K562 (cell line): ENCODE results near the gene TXNRD1. TPM values are rescaled to one million over a fixed set of nuclear protein-coding genes. Genes with fewer than 3 reads are reported as not detected.
A peak's percentile ranks its signal among the peaks of the same experiment; 100 is the strongest.

ENCODE experiments used
- HOXB6 ChIP-seq: fragments of 250-450 bp; sonication (Bioruptor Pico); IDR thresholded peaks from 2 replicates; pipeline ENCODE4 v1.5.1; 2022; ENCODE audit warnings: mild to moderate bottlenecking, borderline replicate concordance
- LEF1 ChIP-seq: fragments of 450-650 bp; IDR thresholded peaks from 2 replicates; pipeline ENCODE4 v1.6.1; 2016; ENCODE audit warnings: mild to moderate bottlenecking
- NR4A1 ChIP-seq, 2 experiments: fragments of 250-450 bp in 1 of 2; fragments of 450-650 bp in 1 of 2; sonication (Bioruptor Pico) in 1 of 2; IDR thresholded peaks; 2 replicates each; pipeline versions ENCODE4 v1.4.0 to v1.6.1; 2016 to 2020; ENCODE audit warnings: mild to moderate bottlenecking in 2 of 2, missing compliant biosample characterization in 1 of 2, missing genetic modification characterization in 1 of 2, moderate library complexity in 1 of 2
- POLR2G ChIP-seq: fragments of 200-400 bp; formaldehyde crosslinking; IDR thresholded peaks from 2 replicates; pipeline ENCODE4 v1.6.1; 2017; ENCODE audit warnings: low read depth, mild to moderate bottlenecking, antibody characterized with exemption, low read length, moderate library complexity
- POLR3A ChIP-seq: IDR thresholded peaks from 2 replicates; pipeline ENCODE4 v1.6.1; 2011; ENCODE audit warnings: borderline replicate concordance, mild to moderate bottlenecking, moderate library complexity; ENCODE audit not compliant: insufficient read length, insufficient read depth; ENCODE audit errors: extremely low read depth
- ZNF263 ChIP-seq: sonication (generic); formaldehyde crosslinking; IDR thresholded peaks from 2 replicates; pipeline ENCODE4 v1.8.0; 2022; ENCODE audit warnings: mild to moderate bottlenecking, missing genetic modification reagents, borderline replicate concordance
- ZSCAN32 ChIP-seq: fragments of 450-650 bp; formaldehyde crosslinking; IDR thresholded peaks from 2 replicates; pipeline ENCODE4 v1.4.0; 2020; ENCODE audit warnings: mild to moderate bottlenecking, moderate library complexity
- polyA plus RNA-seq, 8 experiments: library from polyadenylated mRNA; depleted of rRNA in 4 of 8; stranded (reverse) in 5 of 8; unstranded in 3 of 8; fragments of >200 nt; fragmentation: Nextera tagmentation in 2 of 8; fragmentation: Illumina TruSeq in 1 of 8; extraction: Ambion mirVana in 2 of 8; extraction: Trizol in 1 of 8; gene quantifications; 2 replicates each; pipeline versions ENCODE4 v1.2.1 to v1.2.3, GENCODE V29; 2011 to 2014; ENCODE audit warnings: inconsistent platforms in 1 of 8, missing spikeins in 1 of 8
- total RNA-seq, 7 experiments: library from RNA; depleted of rRNA in 6 of 7; stranded (reverse); fragments of >200 nt in 6 of 7; fragmentation: Illumina TruSeq in 2 of 7; extraction: Trizol in 2 of 7; gene quantifications; 2 replicates each; pipeline versions ENCODE4 v1.2.1 to v1.2.3, GENCODE V29; 2011 to 2021; ENCODE audit warnings: low replicate concordance in 1 of 7
- TF ChIP-seq, protein P1 (sequence below): sonication (generic); formaldehyde crosslinking; IDR thresholded peaks from 2 replicates; pipeline ENCODE4 v1.8.0; 2023; ENCODE audit warnings: missing genetic modification reagents, mild to moderate bottlenecking, borderline replicate concordance
- TF ChIP-seq, protein P2 (sequence below): conservative IDR thresholded peaks from 2 replicates; pipeline ENCODE4 v1.6.1; 2011; ENCODE audit warnings: low read depth, mild to moderate bottlenecking, low read length; ENCODE audit not compliant: control insufficient read depth
- TF ChIP-seq, protein P3 (sequence below): fragments of 250-450 bp; sonication (Bioruptor Pico); IDR thresholded peaks from 2 replicates; pipeline ENCODE4 v1.5.0; 2021; ENCODE audit warnings: mild to moderate bottlenecking, borderline replicate concordance
- TF ChIP-seq, protein P4 (sequence below): fragments of 250-450 bp; sonication (Bioruptor Pico); IDR thresholded peaks from 2 replicates; pipeline ENCODE4 v1.5.0; 2021
- TF ChIP-seq, protein P5 (sequence below): fragments of 250-450 bp; sonication (Bioruptor Pico); IDR thresholded peaks from 2 replicates; pipeline ENCODE4 v1.9.0; 2021; ENCODE audit warnings: mild to moderate bottlenecking, inconsistent platforms

Gene TXNRD1
- total and polyA plus RNA-seq, 9 of the 15 experiments (the other 6 are each of a cell fraction or from before 2014, with no cell fraction given) = 107 to 189 (median 146) TPM

DNA sequence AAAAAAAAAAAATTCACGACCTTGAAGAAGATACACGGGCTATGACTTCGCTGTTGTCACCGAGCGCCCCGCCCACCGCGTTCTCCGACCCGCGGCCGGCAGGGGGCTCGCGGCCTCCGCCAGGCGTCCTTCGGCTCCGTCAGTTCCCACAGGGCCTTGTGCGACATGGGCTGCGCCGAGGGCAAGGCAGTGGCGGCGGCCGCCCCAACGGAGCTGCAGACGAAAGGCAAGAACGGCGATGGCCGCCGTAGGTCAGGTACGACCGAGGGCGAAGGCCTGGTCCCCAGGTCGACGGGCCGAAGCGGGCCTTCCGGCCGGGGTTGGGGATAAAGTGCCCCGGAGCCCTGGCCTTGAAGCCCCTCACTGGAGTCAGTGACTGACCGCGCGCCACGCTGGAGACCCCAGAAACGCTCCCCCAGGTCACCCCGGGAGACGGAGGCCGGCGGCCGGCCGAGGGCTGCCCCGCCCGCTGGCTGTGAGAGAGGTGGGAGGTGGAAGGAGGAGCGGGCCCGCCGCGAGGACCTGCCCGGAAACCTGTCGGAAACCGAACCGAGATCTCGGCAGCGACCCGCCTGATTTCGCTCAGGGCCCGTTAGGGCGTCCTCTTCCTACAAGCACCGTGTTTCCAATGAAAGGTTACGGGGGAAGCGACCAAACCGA lies at the start of gene TXNRD1 (continued):
- TF ChIP-seq, protein P1, sequence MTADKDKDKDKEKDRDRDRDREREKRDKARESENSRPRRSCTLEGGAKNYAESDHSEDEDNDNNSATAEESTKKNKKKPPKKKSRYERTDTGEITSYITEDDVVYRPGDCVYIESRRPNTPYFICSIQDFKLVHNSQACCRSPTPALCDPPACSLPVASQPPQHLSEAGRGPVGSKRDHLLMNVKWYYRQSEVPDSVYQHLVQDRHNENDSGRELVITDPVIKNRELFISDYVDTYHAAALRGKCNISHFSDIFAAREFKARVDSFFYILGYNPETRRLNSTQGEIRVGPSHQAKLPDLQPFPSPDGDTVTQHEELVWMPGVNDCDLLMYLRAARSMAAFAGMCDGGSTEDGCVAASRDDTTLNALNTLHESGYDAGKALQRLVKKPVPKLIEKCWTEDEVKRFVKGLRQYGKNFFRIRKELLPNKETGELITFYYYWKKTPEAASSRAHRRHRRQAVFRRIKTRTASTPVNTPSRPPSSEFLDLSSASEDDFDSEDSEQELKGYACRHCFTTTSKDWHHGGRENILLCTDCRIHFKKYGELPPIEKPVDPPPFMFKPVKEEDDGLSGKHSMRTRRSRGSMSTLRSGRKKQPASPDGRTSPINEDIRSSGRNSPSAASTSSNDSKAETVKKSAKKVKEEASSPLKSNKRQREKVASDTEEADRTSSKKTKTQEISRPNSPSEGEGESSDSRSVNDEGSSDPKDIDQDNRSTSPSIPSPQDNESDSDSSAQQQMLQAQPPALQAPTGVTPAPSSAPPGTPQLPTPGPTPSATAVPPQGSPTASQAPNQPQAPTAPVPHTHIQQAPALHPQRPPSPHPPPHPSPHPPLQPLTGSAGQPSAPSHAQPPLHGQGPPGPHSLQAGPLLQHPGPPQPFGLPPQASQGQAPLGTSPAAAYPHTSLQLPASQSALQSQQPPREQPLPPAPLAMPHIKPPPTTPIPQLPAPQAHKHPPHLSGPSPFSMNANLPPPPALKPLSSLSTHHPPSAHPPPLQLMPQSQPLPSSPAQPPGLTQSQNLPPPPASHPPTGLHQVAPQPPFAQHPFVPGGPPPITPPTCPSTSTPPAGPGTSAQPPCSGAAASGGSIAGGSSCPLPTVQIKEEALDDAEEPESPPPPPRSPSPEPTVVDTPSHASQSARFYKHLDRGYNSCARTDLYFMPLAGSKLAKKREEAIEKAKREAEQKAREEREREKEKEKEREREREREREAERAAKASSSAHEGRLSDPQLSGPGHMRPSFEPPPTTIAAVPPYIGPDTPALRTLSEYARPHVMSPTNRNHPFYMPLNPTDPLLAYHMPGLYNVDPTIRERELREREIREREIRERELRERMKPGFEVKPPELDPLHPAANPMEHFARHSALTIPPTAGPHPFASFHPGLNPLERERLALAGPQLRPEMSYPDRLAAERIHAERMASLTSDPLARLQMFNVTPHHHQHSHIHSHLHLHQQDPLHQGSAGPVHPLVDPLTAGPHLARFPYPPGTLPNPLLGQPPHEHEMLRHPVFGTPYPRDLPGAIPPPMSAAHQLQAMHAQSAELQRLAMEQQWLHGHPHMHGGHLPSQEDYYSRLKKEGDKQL (CRISPR knock-in tag) = no peak
- TF ChIP-seq, protein P2, sequence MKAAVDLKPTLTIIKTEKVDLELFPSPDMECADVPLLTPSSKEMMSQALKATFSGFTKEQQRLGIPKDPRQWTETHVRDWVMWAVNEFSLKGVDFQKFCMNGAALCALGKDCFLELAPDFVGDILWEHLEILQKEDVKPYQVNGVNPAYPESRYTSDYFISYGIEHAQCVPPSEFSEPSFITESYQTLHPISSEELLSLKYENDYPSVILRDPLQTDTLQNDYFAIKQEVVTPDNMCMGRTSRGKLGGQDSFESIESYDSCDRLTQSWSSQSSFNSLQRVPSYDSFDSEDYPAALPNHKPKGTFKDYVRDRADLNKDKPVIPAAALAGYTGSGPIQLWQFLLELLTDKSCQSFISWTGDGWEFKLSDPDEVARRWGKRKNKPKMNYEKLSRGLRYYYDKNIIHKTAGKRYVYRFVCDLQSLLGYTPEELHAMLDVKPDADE = no peak
- no peak for TF ChIP-seq POLR3A
- TF ChIP-seq, protein P3, sequence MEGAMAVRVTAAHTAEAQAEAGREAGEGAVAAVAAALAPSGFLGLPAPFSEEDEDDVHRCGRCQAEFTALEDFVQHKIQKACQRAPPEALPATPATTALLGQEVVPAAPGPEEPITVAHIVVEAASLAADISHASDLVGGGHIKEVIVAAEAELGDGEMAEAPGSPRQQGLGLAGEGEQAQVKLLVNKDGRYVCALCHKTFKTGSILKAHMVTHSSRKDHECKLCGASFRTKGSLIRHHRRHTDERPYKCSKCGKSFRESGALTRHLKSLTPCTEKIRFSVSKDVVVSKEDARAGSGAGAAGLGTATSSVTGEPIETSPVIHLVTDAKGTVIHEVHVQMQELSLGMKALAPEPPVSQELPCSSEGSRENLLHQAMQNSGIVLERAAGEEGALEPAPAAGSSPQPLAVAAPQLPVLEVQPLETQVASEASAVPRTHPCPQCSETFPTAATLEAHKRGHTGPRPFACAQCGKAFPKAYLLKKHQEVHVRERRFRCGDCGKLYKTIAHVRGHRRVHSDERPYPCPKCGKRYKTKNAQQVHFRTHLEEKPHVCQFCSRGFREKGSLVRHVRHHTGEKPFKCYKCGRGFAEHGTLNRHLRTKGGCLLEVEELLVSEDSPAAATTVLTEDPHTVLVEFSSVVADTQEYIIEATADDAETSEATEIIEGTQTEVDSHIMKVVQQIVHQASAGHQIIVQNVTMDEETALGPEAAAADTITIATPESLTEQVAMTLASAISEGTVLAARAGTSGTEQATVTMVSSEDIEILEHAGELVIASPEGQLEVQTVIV = no peak
- no peak for TF ChIP-seq ZNF263 (CRISPR knock-in tag)
- TF ChIP-seq, protein P4, sequence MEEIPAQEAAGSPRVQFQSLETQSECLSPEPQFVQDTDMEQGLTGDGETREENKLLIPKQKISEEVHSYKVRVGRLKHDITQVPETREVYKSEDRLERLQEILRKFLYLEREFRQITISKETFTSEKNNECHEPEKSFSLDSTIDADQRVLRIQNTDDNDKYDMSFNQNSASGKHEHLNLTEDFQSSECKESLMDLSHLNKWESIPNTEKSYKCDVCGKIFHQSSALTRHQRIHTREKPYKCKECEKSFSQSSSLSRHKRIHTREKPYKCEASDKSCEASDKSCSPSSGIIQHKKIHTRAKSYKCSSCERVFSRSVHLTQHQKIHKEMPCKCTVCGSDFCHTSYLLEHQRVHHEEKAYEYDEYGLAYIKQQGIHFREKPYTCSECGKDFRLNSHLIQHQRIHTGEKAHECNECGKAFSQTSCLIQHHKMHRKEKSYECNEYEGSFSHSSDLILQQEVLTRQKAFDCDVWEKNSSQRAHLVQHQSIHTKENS = no peak
- TF ChIP-seq NR4A1 (CRISPR knock-in tag; IDR thresholded peaks at IDR 0.05) = no peak
- TF ChIP-seq NR4A1 (tag; IDR thresholded peaks at IDR 0.05) = no peak
- no peak for TF ChIP-seq HOXB6 (CRISPR knock-in tag)
- peak; percentile 92 for TF ChIP-seq POLR2G
- TF ChIP-seq ZSCAN32 (CRISPR knock-in tag) = no peak
- TF ChIP-seq, protein P5, sequence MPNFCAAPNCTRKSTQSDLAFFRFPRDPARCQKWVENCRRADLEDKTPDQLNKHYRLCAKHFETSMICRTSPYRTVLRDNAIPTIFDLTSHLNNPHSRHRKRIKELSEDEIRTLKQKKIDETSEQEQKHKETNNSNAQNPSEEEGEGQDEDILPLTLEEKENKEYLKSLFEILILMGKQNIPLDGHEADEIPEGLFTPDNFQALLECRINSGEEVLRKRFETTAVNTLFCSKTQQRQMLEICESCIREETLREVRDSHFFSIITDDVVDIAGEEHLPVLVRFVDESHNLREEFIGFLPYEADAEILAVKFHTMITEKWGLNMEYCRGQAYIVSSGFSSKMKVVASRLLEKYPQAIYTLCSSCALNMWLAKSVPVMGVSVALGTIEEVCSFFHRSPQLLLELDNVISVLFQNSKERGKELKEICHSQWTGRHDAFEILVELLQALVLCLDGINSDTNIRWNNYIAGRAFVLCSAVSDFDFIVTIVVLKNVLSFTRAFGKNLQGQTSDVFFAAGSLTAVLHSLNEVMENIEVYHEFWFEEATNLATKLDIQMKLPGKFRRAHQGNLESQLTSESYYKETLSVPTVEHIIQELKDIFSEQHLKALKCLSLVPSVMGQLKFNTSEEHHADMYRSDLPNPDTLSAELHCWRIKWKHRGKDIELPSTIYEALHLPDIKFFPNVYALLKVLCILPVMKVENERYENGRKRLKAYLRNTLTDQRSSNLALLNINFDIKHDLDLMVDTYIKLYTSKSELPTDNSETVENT (CRISPR knock-in tag) = no peak
- TF ChIP-seq LEF1 = no peak
